HG02642 (cell line): ENCODE data around the gene L3MBTL1.
"Not testable (repeated sequence)": the region's sequence is repeated elsewhere in the genome, so short reads cannot be mapped to it uniquely, and the experiment has no call there.

ENCODE experiments used
- ATAC-seq: cut with Tn5 transposase; IDR thresholded peaks from one replicate; pipeline ENCODE4 v1.9.1; 2021; ENCODE audit warnings: mild to moderate bottlenecking; ENCODE audit not compliant: unreplicated experiment, poor library complexity

The L3MBTL1 gene

GRCh38 chr20:43502021-43502420 is 5.5 kb upstream of the L3MBTL1 start:
- not testable (repeated sequence) for ATAC-seq

DNA sequence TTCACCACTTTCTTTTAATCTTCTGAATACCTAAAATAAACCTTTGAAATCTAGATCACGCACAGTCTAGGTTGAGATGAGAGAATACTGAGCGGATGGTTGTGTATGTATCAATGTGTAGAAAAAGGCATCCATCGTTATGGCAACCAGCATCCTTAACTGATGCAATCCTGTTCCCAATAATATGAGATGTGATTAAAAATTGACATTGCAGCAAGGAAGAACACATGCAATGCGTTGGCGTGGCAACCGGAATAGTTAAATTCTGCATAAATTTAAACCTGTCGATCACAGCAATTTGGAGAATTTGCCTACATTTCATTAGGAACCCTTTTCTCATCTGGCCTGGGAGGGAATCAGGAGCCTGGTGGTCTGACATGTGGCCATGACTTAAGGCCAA is 1.3 kb upstream of the L3MBTL1 start:
- no peak for ATAC-seq

DNA sequence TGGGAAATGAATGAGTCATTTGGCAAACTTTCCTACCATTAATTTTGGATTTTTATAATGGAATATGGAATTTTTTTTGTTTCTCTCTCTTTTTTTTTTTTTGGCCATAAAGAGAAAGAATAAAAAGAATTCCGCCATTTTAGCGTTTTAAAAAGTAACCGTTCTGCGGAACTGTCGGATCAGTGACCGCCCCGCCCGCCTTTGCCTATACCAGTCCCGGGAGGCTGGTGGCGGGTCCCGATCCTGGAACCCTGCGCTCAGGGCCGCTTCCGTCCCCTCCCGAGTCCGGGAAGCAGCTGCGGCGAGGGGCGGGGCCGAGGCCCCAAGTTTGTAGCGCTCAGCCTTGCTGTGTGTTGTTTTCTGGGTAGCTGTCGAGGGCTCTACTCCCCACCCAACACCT is 609 bp downstream of the L3MBTL1 start:
- ATAC-seq, result no peak

DNA sequence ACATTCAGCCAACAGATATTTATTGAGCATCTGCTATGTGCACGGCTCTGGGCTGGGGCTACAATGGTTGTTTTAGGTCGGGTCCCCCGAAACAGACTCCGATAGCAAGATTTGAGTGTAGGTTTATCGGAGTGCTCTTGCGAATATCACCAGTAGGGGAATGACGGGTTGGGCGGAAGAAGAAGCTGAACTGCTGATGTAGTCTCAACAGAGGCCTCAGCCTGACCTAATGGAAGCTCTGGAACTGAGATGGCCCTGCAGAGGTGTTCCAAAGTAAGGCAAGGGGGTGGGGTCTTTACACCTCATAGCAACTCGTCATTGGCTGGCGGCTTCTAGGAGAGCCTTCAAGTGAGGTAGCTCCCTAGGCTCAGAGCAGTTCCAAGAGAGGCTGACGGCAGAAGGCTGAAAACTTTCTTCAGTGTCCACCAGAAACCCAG is 1.1 kb downstream of the L3MBTL1 start:
- no peak for ATAC-seq

DNA sequence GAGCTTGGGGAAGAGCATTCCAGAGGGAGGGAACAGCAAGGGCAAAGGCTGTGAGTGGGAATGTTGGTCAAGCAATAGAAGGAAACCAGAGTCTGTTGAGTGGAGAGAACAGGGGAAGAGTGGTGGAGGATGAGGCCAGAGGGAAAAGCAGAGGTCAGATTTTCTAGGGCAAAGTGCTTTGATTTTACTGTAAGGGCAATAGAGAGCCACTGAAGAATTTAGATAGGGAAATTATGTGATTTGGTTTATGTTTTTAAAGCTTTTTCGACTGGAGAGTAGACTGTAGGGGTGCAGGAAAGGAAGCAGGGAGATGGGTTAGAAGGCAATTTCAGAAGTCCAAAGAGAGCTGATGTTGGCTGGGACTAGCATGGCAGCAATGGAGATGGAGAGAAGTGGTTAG is 4.4 kb downstream of the L3MBTL1 start:
- ATAC-seq, result no peak

GRCh38 chr20:43513372-43513930 is 6.0 kb downstream of the L3MBTL1 start:
- ATAC-seq, result no peak

- peak; percentile 83 for ATAC-seq
Measured at GRCh38 chr20:43513931-43514647, 6.6 kb downstream of the L3MBTL1 start.

- ATAC-seq, result peak; percentile 12
Measured at GRCh38 chr20:43514648-43514999, 7.1 kb downstream of the L3MBTL1 start.

GRCh38 chr20:43515628-43516027 is 8.1 kb downstream of the L3MBTL1 start:
- no peak for ATAC-seq

DNA sequence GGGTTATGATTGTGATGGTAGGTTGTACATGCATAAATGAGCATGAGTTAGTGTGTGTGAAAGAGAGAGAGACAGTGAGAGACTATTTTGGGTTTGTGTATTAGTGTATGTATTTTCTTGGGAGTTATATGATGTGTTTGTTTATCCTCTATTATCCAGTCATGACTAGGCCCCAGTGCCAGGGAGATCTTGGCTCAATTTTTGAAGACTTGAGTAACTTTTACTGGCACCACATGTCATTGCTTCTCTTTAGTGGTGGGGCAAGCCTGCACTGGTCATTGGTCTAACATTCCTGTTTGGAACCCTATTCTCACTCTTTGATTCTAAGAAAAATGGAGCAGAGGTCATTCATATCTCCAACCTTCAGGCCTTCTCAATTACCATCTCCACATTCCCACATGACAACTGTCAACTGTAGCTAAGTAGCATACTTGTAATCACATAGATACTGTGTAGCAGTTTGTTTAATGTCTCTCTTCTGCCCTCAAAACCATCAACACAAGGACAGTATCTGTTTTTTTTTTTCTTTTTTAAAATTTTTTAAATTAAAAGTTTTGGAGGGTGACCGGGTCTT is 8.8 kb downstream of the L3MBTL1 start:
- no peak for ATAC-seq

DNA sequence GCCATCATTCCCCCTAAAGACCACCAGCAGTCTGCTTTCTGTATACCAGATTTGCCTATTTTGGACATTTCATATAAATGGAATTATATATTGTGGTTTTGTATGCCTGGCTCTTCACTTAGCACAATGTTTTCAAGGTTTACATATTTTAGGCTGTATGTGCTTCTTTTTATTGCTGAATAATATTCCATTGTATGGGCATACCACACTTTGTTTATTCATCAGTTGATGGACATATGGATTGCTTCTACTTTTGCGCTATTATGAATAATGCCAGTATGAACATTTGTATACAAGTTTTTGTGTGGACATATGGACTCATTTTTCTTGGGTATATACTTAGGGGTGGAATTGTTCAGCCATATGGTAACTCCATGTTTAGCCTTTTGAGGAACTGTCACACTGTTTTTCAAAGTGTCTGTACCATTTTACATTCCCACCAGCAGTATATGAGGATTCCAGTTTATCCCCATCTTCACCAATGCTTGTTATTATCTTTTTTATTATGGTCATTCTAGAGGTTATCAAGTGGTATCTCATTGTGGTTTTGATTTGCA is 12.7 kb downstream of the L3MBTL1 start:
- ATAC-seq, result no peak

DNA sequence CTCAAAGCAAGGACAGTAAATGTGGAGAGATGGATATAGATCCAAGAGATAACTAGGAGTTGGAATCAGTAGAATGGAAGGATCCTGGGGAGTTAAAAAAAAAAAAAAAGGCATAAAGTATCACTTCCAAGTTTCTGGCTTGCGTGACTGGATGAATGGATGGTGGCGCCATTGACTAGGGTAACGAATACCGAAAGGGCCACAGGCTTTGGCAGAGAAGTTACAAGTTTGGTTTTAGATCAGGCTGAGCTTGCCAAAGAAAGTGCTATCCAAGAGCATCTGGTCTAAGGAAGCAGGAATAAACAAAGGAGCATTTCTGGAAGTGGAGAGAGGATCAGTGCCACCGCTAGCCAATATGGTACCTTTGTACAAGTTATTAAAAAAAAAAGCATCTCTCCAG is 17.5 kb downstream of the L3MBTL1 start:
- no peak for ATAC-seq

DNA sequence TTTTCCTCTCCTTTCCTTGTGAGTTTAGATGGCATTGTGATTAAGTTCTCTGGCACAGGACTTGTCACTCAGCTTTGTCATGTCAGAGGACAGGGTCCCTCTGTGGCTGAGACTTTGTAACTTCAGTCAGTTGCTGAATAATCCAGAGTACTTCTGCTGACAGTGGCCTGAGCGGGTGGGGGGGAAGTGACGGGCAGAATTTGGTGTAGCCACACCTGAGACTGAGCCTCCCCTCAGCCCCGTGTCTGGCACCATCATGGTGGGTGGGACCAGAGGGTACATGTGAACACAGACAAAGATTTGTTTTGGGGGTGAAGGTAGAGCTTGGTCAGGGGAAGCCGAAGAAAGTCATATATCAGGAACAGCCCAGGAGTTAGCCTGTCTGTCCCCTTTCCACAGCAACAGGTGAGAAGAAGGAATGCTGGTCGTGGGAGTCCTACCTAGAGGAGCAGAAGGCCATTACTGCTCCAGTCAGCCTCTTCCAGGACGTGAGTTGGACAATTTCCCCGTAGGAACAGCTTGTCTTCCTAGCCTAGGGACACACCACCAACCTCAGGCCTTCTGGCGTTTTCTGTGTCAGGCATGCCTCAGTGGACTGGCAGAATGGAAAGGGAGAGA is 20.9 kb downstream of the L3MBTL1 start:
- ATAC-seq, result no peak

- no peak for ATAC-seq
Measured at GRCh38 chr20:43529051-43529450, 21.6 kb downstream of the L3MBTL1 start.

- no peak for ATAC-seq
Measured at GRCh38 chr20:43529457-43530153, 22.1 kb downstream of the L3MBTL1 start.

- no peak for ATAC-seq
Measured at GRCh38 chr20:43530321-43531090, 23.0 kb downstream of the L3MBTL1 start.

DNA sequence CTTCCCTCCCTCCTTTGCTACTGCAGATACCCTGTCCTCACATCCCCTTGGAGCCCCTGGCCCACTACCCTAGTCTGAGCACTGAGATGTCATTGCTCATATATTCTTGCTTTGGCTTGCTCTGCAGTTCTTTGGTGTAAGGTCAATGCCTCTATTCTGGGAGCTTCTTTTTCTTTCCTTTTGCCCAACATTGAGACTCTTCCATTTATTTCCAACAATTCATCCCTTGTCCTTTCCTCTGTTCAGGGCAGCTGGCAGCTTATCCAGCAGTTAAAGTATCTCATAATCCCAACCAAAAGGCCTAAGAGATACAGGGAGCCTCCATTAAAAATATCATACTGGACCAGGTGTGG is 23.6 kb downstream of the L3MBTL1 start:
- ATAC-seq, result no peak

DNA sequence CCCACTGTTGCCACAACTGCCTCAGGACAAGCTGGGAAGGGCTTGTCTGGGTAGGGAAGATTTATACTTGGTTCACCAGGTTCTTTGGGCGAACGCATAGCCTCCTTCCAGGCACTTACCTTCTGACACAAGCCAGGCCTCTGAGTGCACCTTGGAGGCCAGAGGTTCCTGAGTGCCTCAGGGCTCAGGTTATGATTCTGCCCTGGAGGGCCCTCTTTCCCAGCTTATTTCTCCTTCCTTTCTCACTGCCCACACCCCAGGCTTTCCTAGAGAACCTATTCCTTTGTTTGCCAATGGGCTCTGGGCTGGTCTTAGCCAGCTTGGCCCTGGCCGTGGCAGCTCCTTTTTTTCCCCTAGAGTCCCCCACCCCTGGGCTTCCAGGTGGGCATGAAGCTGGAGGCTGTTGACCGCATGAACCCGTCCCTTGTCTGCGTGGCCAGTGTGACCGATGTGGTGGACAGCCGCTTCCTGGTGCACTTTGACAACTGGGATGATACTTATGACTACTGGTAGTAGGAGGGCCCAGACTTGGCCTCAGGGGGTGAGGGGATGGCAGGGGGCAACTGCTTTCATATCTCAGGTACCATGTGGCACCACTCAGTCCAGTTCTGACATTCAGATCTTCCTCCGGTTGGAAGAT is 25.0 kb downstream of the L3MBTL1 start:
- no peak for ATAC-seq

- no peak for ATAC-seq
Measured at GRCh38 chr20:43533060-43533459, 25.6 kb downstream of the L3MBTL1 start.

- no peak for ATAC-seq
Measured at GRCh38 chr20:43534016-43534415, 26.5 kb downstream of the L3MBTL1 start.
